Fibroblast of skin of scalp (primary cell): ENCODE results near the gene LYSMD4. TPM values are rescaled to one million over a fixed set of nuclear protein-coding genes. Genes with fewer than 3 reads are reported as not detected.
A peak's percentile ranks its signal among the peaks of the same experiment; 100 is the strongest.
"Not testable (repeated sequence)": the region's sequence is repeated elsewhere in the genome, so short reads cannot be mapped to it uniquely, and the experiment has no call there.

Source experiments
- DNase-seq: peaks from one replicate; pipeline ENCODE4 v3.0.0-alpha.2; 2013
- polyA plus RNA-seq, 2 experiments: library from polyadenylated mRNA; unstranded; fragments of 120-200 nt; gene quantifications; one replicate each; pipeline ENCODE4 v1.2.1, GENCODE V29; 2013; ENCODE audit not compliant: insufficient read length in 2 of 2

Gene LYSMD4
- polyA plus RNA-seq (2013, experiment 1 of 2; ENCODE audit: insufficient read length) = 6.9 TPM
- polyA plus RNA-seq (2013, experiment 2 of 2; ENCODE audit: insufficient read length) = 7.7 TPM

DNA sequence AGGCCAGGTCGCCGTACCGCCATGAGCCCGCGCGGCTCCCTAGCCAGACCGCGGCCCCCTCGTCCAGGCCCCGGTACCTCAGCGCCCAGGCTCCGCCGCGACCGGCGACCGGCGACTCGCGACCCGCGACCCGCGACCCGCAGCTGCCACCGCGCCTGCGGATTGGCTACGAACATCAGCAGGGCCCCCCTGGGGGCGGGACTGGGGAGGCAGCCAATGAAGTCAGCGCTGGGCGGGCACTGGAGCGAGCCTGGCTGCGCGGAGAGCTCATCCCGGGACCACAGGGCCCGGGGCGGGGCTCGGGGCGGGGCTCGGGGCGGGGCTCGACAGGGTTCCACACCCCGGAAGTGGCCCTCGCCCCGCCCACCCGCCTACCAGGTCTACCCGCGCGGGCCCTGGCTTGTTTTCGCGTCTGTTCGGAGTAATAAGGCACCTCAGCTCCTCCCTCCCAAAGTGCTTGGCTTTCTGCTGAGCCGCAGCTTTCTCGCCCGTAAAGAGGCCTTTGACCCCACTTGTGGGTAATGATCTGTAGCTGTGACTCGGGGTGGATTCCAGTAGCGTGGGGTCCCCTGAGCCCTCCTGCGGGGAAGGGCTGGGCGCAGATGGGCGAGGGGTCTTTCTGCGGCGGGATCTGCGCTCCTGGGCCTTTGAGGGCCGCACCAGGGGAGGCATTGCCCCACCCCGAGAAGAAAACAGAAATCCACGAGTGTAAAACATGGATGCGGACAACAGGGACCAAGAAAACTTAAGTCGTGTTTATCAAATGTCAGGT, at the start of gene LYSMD4:
LYSMD4 (minus strand) TSS at position 170 of the 772 bp plus-strand sequence. CDS start 1,438 bp downstream, outside the sequence.
- peak; percentile 95 for DNase-seq

DNA sequence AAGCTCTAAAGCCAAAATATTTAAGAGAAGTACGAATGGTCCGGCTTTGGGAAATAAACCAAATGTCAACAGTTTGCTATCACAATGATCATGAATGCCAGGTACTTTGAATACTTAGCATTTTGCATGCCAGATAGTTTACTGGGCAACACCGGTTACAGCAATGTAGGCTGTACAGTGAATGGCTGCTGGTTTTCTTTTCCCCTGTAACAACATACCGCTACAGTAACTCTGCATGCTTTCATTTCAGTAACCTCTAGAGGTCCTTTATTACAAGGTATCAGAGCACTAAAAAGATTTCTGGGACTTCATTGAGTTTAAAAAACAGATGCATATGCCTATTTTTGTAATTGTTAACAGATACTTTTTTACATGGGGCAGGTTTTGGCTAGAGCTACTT, 48.8 kb upstream of the LYSMD4 start:
- not testable (repeated sequence) for DNase-seq

DNA sequence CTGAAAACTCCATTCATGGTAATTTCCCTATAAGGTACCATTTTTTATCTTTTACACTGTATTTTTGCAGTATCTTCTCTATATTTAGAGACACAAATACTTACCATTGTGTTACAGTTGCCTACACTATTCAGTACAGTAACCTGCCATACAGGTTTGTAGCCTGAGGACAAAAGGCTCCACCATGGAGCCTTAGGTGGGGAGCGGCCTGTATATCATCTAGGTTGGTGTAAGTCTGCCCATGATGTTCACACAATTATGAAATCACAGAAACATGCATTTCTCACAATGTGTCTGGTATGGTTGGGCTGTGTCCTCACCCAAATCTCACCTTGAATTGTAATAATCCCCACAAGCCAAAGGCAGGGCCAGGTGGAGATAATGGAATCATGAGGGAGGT, 43.9 kb upstream of the LYSMD4 start:
- DNase-seq = no peak

DNA sequence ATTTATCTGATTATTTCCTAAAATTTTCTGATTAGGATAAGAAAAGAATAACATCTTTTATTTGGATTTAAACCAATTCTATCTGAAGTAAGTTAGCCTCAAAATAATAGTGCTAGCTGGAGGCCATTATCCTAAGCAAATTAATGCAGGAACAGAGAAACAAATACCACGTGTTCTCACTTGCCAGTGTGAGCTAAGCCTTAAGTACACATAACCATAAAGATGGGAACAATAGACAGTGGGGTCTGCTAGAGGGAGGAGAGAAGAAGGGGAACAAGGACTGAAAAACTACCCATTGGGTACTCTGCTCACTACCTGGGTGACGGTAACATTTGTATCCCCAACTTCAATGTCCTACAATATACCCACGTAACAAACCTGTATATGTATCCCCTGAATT, 31.3 kb upstream of the LYSMD4 start:
- DNase-seq = no peak

DNA sequence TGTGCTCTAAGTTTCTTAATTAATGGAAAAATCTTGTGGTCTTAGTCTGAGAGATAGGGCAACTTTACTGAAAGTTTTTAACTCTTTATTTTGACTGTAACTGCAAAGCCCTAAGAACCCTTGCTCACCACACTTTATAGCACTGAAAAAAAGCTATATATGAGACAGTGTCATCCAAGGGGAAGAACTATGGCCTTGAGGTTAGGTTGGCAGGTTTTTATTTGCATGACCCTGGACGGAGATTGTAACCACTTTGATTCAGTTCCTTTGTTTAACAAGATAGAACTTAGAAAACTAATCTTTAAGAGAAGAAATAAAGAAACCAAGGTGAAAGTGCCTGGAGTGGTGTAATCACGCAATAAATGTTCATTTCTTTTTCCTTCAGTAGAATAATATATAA, 30.6 kb upstream of the LYSMD4 start:
- DNase-seq = no peak

DNA sequence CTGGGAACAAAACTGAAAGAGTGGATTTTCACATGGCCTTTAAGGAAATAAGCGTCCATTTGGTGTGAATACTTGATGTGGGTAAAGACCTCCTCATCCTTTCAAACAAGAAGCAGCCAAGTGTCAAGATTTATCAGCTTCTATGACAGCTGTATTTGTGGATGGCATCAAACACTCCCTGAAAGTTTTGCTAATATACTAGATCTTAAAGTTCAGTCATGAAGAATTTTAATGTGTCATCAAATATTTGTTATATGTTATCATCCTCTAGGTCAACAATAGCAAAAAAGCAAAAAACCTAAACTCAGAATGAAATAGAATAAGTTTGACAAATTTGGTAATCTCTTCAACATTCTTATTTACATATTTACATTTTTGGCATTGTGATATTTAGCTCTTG, 29.1 kb upstream of the LYSMD4 start:
- DNase-seq = peak; percentile 7

DNA sequence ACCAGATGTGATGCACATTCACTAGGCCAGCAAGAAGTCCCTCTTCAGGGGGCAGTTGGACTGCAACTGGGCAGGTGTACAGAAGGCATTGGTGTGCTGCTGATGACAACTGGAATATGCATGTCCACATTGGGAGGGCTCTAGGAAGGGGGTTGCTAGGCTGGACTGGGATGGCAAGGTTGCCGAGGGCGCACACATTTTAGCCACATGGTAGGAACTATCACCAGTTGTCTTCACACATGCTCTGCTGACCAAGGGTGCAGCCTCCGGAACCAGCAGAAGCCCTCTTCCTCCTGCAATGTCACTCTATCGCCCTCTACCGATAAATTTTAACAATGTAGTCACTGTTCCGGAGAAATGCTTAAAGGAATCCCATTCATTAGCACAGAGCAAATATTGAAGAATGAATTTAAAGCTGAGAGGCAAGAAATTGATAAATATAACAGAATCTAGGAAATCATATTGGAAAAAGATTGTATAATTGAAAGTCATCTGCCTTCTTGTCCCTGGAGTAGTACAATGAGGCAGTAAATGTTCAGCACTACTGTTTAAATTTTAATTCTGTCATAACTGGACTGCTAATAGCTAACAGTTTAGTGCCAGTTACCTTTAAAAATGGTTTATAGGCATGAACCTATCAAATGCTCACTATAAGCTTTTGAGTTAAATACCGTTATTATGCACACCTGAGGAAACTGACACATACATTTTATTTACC, 22.6 kb upstream of the LYSMD4 start:
- DNase-seq = peak; percentile 69

DNA sequence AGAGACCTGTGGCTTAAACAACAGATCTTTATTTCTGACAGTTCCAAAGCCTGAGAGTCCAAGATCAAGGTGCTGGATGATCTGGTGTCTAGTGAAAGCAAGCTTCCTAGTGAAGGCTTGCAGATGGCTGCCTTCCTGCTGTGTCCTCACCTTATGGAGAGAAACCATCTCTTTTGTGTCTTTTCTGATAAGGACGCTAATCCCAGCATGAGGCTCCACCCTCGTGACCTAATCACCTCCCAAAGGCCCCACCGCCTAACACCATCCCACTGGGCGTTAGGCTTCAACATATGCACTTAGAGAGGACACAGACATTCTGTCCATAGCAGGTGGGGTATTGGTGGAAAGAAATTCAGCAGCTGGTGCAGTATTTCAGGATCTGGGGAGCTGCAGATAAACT, 19.8 kb upstream of the LYSMD4 start:
- no peak for DNase-seq

DNA sequence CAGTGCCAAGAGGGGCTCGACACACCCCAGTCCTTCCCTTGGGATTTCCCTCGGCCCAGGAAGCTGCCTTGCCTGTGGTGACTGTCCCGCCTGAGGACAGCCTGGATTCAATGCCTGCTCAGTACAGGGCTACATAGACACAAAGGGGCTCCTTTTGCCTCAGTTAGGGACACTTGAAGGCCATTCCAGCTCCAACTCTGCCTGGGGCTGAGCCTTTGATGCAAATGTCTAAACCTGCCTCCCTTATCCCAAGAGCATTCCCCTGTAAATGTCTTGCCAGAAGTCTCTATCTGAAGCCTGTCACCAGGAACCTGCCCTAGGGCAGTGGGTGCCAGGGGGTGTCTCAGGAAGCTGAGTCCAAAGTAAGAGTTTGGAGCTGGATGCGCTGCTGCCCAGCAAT, 19.3 kb upstream of the LYSMD4 start:
- DNase-seq = no peak

DNA sequence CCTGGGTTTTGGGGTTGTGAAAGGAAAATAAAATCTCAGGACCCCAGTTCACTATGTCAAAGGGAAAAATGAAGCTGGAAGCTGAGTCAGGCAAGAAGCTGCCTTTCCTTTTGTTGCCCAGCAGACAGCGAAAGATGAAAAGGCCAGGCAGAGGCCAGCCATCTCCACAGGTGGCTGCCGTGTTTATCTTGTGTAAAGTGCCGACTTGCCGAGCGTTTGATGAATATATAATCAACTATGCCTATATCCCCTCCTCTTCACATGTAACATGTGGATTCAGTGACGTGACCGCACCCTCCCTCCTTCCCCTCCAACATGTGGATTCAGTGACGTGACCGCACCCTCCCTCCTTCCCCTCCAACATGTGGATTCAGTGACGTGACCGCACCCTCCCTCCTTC, 17.1 kb upstream of the LYSMD4 start:
- DNase-seq = not testable (repeated sequence)

DNA sequence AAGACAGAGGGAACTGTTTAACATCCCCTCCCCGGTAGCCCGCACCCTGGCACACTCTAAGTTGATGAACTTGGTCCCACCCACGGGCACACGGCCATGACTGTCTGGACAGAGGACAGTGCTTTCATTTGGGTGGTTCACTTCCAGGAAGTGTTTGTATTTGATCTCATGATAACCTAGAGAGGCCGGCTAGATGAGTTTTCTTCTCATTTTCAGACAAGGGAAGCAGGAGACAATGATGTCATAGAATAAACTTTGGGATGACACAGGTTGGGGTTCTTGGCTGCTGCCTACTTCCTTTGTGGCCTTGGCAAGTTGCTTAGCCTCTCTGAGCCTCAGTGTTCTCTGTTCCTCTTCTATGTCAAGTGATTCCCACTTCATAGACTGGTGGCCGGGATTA, 16.1 kb upstream of the LYSMD4 start:
- DNase-seq = no peak

DNA sequence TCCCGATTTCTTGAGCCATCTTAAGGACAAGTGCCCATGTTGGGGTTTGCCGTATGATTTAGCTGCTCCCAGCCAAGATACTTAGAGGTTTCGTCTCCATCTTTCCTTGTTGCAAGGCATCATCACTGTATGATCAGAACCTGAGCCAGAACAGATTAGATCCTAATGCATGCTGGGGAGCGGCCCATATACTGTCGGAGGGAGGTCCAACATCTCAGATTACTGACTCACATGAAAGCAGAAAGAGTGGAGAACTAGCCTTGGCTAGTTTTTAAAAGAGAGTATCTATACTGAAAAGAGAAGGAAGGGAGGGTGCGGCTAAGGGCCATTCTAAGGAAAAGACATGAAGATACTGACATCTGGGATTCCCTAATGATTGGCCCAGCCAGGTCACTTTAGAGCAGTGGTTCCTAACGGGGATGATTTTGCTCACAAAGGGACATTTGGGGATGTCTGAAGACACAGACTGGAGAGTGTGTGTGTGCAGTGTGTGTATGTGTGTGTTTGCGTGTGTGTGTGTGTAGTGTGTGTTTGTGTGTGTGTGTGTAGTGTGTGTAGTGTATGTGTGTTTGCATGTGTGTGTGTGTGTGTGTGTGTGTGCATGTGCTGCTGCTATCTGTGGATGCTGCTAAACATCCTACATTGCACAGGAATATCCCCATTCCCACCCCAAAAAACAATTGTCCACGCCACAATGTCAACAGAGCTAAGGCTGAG, 12.3 kb upstream of the LYSMD4 start:
- DNase-seq = no peak

DNA sequence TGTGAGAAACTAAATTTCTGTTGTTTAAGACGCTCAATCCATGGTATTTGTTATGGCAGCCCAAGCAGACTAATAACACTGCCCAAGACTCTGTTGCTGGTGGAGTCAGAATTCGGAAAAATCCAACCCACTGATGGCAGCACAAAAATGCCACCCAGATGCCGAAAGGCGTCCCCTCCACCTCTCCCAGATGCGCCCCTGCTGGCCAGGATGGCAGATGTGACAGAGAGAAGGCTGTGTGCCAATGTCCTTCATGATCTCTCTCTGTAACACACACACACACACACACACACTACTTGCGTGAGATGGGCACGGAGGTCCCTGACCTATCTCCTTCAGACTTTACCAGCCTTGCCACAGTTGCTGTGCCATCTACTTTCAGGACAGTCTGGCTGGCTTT, 10.9 kb upstream of the LYSMD4 start:
- DNase-seq = no peak

DNA sequence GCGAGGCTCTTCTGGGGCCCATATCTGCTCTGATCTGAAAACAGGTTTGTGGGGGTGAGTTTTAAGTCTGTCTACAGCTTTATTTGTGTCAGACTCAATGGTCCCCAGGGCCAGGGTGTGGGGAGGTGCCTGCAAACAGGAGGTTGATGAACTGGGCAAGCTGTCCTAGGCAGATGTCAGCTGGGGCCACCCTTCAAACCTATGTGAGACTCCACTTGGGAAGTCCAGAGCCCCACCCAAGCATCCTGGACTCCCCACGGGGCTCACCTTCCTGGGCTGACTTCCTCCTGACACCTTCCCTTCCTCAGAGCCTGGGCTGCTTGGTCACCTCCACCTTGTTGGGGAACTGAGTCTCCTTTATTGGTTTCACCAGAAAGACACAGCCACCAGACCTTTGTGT, 8.6 kb upstream of the LYSMD4 start:
- no peak for DNase-seq

DNA sequence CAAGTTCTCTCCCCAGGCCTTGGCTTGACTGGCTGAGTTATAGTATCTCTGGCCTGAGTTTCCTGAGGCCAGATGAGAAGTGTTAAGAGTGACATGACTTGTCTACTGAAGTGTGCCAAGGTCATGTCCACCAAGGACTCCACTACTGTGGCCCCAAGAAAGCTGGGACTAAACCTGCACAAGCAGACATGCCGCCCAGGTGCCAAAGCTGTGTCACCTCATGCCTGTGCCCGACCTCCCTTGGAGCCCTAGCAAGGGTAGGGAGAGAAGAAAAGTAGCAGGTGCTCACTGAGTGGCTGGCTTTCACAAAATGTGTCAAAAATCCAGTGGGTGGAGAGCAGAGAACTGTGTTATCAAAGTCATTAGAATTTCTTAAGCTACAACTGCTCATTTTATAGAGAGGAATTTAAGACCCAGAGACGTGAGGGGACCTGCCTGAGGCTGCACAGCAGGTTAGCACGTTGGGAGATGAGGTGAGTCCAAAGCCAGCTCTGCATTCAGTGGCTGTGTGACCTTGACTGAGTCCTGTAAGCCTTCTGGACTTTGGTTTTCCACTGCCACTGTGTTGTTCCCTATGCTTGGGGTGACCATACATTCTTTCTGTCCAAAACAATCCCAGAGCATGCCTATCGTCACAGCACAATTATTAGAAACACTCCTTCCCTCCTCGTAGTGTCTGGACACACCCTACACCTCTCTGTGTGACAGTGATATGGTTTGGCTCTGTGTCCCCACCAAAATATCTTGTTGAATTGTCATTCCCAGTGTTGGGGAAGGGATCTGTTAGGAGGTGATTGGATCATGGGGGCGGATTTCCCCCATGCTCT, 5.0 kb upstream of the LYSMD4 start:
- DNase-seq = no peak

DNA sequence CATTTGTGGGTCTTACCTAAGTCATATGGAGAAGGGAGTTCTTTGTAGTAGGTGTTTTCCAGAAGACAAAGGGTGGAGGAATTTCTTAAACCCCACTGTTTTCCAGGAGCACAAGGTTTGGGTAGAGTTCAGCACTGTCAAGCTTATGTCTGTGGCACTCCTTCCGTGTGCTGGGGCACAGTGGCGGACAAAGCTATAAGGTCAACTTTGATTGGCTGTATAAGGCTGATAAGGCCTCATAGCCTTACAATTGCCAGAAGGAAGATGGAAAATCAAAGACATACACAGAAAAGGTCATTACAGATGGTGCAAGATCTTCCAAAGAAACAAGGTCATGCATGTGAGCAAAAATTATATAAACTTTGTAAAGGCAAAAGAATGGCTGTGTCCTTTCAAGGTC, 3.5 kb upstream of the LYSMD4 start:
- DNase-seq = no peak

DNA sequence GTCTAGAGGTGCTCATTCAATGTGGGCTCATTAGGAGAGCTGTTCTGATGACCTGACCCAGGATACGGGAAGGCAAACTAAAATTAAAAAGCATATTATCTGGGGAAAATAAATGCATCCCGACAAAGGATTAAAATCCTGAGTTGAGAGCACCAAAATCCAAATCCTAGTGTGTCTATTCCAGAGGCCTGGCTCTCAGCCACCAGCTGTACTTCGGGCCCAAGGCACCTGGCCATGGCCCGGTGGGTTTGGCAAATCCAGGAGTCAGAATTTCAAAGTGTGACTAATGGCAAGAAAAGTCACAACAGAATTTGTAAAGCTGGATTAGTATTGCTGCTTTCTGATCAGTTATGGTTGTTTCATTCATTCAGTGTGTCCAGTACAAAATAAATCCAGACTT, 2.6 kb upstream of the LYSMD4 start:
- DNase-seq = no peak

DNA sequence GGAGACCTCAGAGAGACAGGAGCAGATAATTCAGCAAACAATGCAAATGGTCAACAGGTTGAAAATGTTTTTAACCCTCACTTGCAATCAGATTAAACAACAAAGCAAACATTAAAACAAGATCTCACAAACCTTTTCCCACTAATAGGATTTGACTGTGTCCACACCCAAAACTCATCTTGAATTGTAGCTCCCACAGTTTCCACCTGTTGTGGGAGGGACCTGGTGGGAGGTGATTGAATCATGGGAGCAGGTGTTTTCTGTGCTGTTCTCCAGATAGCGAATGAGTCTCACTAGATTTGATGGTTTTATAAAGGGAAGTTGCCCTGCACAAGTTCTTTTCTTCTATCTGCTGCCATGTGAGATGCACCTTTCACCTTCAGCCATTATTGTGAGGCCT, 1.3 kb upstream of the LYSMD4 start:
- no peak for DNase-seq

DNA sequence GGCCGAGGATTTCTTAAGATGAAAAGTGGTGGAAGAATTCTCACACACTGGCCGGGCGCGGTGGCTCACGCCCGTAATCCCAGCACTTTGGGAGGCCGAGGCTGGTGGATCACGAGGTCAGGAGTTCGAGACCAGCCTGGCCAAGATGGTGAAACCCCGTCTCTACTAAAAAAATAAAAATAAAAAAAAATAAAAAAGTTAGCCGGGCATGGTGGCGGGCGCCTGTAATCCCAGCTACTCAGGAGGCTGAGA, 729 bp upstream of the LYSMD4 start:
- not testable (repeated sequence) for DNase-seq

DNA sequence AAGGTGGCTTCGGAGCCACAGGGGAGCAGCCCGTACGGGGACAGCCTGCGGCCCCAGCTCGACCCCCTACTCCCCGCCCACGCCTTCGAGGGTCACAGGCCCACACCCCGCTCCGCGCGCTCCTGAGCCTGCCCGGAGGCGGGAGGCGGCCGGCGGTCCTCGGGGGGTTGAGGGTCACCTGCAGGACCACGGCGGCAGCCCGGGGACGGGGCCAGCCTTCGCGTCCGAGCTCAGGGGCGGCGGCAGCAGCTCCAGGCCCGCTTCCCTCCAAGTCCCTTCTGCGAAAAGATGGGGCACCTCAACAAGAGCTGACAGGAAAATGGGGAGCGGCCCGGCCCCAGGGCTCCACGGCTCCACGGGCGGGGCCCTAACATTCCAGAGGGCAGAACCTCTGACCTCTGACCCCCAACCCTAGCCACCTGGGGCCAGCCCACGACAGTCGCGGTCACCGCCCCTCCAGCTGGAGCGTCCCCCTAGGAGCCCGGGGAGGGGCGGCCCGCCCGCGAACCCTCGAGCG, 428 bp downstream of the LYSMD4 start:
- no peak for DNase-seq

DNA sequence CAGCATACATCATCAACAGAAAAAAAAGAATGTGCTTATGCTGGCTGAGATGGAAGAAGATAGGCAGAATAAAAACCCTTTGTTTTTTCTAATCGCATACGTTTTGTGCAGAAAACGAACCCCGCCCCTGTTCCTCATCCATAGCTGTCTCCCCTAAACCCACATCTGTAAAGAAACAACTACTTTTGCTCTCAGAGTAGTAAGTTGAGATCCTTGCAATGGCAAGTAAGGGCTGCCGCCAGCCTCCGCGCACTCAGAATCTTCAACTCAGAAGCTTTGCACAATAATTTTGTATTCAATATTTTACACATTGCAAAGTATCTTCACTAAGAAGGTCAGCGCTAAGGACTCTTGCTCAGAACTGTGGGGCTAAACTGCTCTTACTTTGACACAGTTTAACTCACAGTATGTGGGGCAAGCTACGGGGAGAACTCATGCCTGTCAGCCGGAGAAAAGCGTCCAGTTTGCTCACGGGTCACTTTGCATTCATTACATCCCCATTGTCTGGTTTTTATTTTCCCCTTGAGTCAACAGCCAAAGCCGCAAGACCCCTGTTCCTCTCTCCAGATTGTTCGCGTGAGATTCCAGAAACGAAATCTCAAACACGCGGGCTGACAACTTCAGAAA, 1.0 kb downstream of the LYSMD4 start:
- DNase-seq = no peak
